A549 (cell line): ENCODE data around the gene ST6GALNAC2. TPM values are rescaled to one million over a fixed set of nuclear protein-coding genes. Genes with fewer than 3 reads are reported as not detected.

Experiments used
- ATAC-seq, 2 experiments: fragments of 200-7000 bp in 1 of 2; fragments of >200 bp in 1 of 2; cut with Nextera tagmentation in 1 of 2; cut with Tn5 transposase in 1 of 2; 3 replicates each; pipeline versions ENCODE4 v1.8.0 to v1.9.1; 2018 to 2020; ENCODE audit warnings: mild to moderate bottlenecking in 1 of 2, moderate library complexity in 1 of 2
- CTCF ChIA-PET: fragments of 300-600 bp; sonication (Branson Sonifier 250); formaldehyde crosslinking; extraction: SDS; loops from one replicate; lab custom pipeline; 2021; ENCODE audit warnings: antibody characterized with exemption, inconsistent platforms; lab: Yijun Ruan, JAX
- POLR2A ChIA-PET: fragments of 350-600 bp; formaldehyde crosslinking; extraction: SDS; loops from one replicate; lab custom pipeline; 2021; ENCODE audit warnings: antibody characterized with exemption, inconsistent platforms; lab: Yijun Ruan, JAX
- DNase-seq, 2 experiments: peaks; one replicate each; pipeline versions ENCODE4 v3.0.0 to v3.0.0-alpha.2; 2011 to 2016; ENCODE audit warnings: low read depth in 1 of 2, low spot score in 1 of 2
- FAIRE-seq: peaks from 2 replicates; lab custom pipeline; 2011; peaks lifted over from hg19 to GRCh38; lab: Jason Lieb, UNC
- H3K27ac ChIP-seq, 2 experiments: fragments of >200 bp; sonication (Bioruptor Twin); formaldehyde crosslinking; 3 replicates each; pipeline ENCODE4 v1.5.1; 2016 to 2017
- H3K4me1 ChIP-seq: fragments of >200 bp; sonication (Bioruptor Twin); formaldehyde crosslinking; 3 replicates; pipeline ENCODE4 v1.6.1; 2016
- H3K4me2 ChIP-seq: fragments of >200 bp; sonication (Bioruptor Twin); formaldehyde crosslinking; 3 replicates; pipeline ENCODE4 v1.6.1; 2016
- H3K4me3 ChIP-seq: fragments of >200 bp; sonication (Bioruptor Twin); formaldehyde crosslinking; 3 replicates; pipeline ENCODE4 v1.5.1; 2016
- H3K9me3 ChIP-seq: fragments of >200 bp; sonication (Bioruptor Twin); formaldehyde crosslinking; 3 replicates; pipeline ENCODE4 v1.6.1; 2016
- BHLHE40 ChIP-seq: IDR thresholded peaks from 2 replicates; pipeline ENCODE4 v1.6.1; 2012; ENCODE audit warnings: low read depth, low read length, inconsistent platforms
- CEBPB ChIP-seq, 2 experiments: fragments of >200 bp in 1 of 2; sonication (Bioruptor Twin) in 1 of 2; formaldehyde crosslinking in 1 of 2; IDR thresholded peaks; 2 replicates each; pipeline ENCODE4 v1.6.1; 2012 to 2016
- CHD2 ChIP-seq: fragments of 150-350 bp; IDR thresholded peaks from 2 replicates; pipeline ENCODE4 v1.6.1; 2014; ENCODE audit warnings: low read length; ENCODE audit not compliant: partially characterized antibody
- CHD4 ChIP-seq: fragments of 200-600 bp; sonication (generic); IDR thresholded peaks from 2 replicates; pipeline ENCODE4 v1.6.1; 2016; ENCODE audit warnings: antibody characterized with exemption, mild to moderate bottlenecking, borderline replicate concordance
- E2F6 ChIP-seq: IDR thresholded peaks from 2 replicates; pipeline ENCODE4 v1.6.1; 2012; ENCODE audit warnings: low read depth, borderline replicate concordance
- EHMT2 ChIP-seq: fragments of 200-600 bp; sonication (generic); IDR thresholded peaks from 2 replicates; pipeline ENCODE4 v1.6.1; 2016; ENCODE audit warnings: antibody characterized with exemption, low read depth, mild to moderate bottlenecking, moderate library complexity
- FOXS1 ChIP-seq: fragments of 250-450 bp; sonication (Bioruptor Pico); IDR thresholded peaks from 2 replicates; pipeline ENCODE4 v1.5.0; 2020; ENCODE audit warnings: mild to moderate bottlenecking, moderate library complexity
- HDAC2 ChIP-seq: fragments of 200-600 bp; sonication (generic); IDR thresholded peaks from 2 replicates; pipeline ENCODE4 v1.6.1; 2016
- HMGXB4 ChIP-seq: fragments of 250-450 bp; sonication (Bioruptor Pico); IDR thresholded peaks from 2 replicates; pipeline ENCODE4 v1.5.0; 2021; ENCODE audit warnings: mild to moderate bottlenecking, moderate library complexity, borderline replicate concordance
- KDM1A ChIP-seq: fragments of 200-600 bp; sonication (generic); IDR thresholded peaks from 2 replicates; pipeline ENCODE4 v1.6.1; 2016; ENCODE audit warnings: low read depth, mild to moderate bottlenecking
- MYC ChIP-seq: IDR thresholded peaks from 2 replicates; pipeline ENCODE4 v1.6.1; 2012; ENCODE audit warnings: mild to moderate bottlenecking, inconsistent platforms, low read length, improper control_type of control experiment, borderline replicate concordance
- NFE2L2 ChIP-seq: fragments of 150-350 bp; conservative IDR thresholded peaks from 2 replicates; pipeline ENCODE4 v1.6.1; 2014; ENCODE audit warnings: low read length
- NPAS2 ChIP-seq: fragments of 250-450 bp; sonication (Bioruptor Pico); IDR thresholded peaks from 2 replicates; pipeline ENCODE4 v1.8.0; 2022; ENCODE audit warnings: mild to moderate bottlenecking, moderate library complexity, borderline replicate concordance
- NR3C1 ChIP-seq: fragments of >200 bp; sonication (Bioruptor Twin); formaldehyde crosslinking; IDR thresholded peaks from 3 replicates; pipeline ENCODE4 v1.6.1; 2017
- POLR2AphosphoS2 ChIP-seq: conservative IDR thresholded peaks from 2 replicates; pipeline ENCODE4 v1.6.1; 2012; ENCODE audit warnings: low read length, improper control_type of control experiment, inconsistent platforms
- RCOR1 ChIP-seq: fragments of 150-350 bp; IDR thresholded peaks from 2 replicates; pipeline ENCODE4 v1.6.1; 2014; ENCODE audit warnings: antibody characterized with exemption, low read length, low read depth
- RFX5 ChIP-seq: fragments of 450-650 bp; IDR thresholded peaks from 2 replicates; pipeline ENCODE4 v1.7.1; 2014; ENCODE audit warnings: antibody characterized with exemption, mild to moderate bottlenecking, moderate library complexity
- TP53 ChIP-seq: fragments of 250-450 bp; sonication (Bioruptor Pico); IDR thresholded peaks from 2 replicates; pipeline ENCODE4 v1.5.0; 2021; ENCODE audit warnings: mild to moderate bottlenecking, moderate library complexity
- WGBS: methylation state at CpG from one replicate; pipeline ENCODE4 v1.1.6; 2017; ENCODE audit errors: missing lambda C conversion rate; 5-methylcytosine and 5-hydroxymethylcytosine counted together
- polyA plus RNA-seq, 4 experiments: library from polyadenylated mRNA; depleted of rRNA in 3 of 4; stranded (reverse); fragments of >200 nt; fragmentation: RNase III in 1 of 4; extraction: RNeasy Plus Mini Kit Qiagen cat#74134 plus additional on column Dnase treatment in 1 of 4; gene quantifications; 2 replicates in 3 of 4; 3 replicates in 1 of 4; pipeline ENCODE4 v1.2.3, GENCODE V29; 2011 to 2017
- TF ChIP-seq, protein P1 (sequence below): fragments of >200 bp; sonication (Bioruptor Twin); formaldehyde crosslinking; IDR thresholded peaks from 2 replicates; pipeline ENCODE4 v1.6.1; 2016
- TF ChIP-seq, protein P2 (sequence below): fragments of 200-600 bp; sonication (generic); IDR thresholded peaks from 2 replicates; pipeline ENCODE4 v1.6.1; 2016; ENCODE audit warnings: antibody characterized with exemption, mild to moderate bottlenecking, moderate library complexity

ST6GALNAC2 gene
- polyA plus RNA-seq, 2 of the 4 experiments (the other 2 are of a cell fraction) = 0.41 to 0.74 TPM

- no peak for ATAC-seq
- no peak for DNase-seq
- CTCF ChIA-PET = interaction anchor here (0.7 to 5.4 kb wide), 6 partner anchors 11 to 112 kb away, joined by 3 to 56 read pairs (median 3); no protein-coding TSS in a partner anchor
- POLR2A ChIA-PET = no interaction called here
- Histone ChIP-seq H3K4me3 (no peak overlapping the region), H3K9me3 (no peaks in the 10 kb centered on the region), H3K4me1 (peaks cover under 1% of the 10 kb centered on the region), H3K4me2 (no peak overlapping the region), H3K27ac (0 out of 6 replicates have a peak overlapping the region, but pooled peaks of 1 of the 2 experiments have one; percentile 9)
- TF ChIP-seq CEBPB (IDR thresholded peaks at IDR 0.05) (no peak), MYC (no peak)
- no peak for FAIRE-seq
- 70% methylated on average over 5 of the region's 5 CpGs for WGBS
Measured at GRCh38 chr17:76635039-76635438, 49.4 kb upstream of the ST6GALNAC2 start.

DNA sequence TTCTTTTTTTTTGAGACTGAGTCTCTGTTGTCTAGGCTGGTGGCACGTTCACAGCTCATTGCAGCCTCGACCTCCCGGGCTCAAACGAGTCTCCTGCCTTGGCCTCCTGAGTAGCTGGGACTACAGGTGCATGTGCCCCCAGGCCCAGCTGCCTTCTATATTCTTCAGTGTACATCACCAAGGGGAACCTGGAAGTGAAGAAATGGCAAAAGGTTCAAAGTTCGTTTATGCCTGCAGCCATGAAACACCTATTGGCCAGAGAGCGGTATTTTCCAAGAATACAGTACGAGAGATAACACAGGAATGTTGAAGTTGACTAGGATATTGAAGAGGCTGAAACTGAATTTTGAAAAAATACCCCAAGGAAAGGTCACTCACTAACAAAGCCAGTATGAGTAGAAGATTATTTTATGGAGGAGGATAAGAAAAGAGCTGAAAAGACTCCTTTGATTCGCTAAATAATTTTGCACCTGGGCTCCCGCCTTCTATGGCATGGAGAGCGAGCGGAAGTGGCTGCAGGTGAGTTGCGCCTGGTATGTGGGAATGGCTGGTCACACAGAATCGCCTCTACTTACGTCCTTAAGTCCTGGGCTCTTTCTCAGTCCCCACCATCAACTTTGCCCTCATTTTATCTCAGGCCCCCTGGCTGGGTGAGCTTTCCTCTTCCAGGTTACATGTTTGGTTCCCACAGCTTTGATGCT lies 48.1 kb upstream of the ST6GALNAC2 start:
- Histone ChIP-seq H3K4me3 (no peak overlapping the region), H3K27ac (peak overlapping the region in 1 of 2 experiments; percentile 17; a peak in 1 of 6 replicates), H3K4me1 (no peaks in the 10 kb centered on the region), H3K9me3 (no peaks in the 10 kb centered on the region), H3K4me2 (no peak overlapping the region)
- CTCF ChIA-PET = interaction anchor here (0.7 to 5.4 kb wide), 6 partner anchors 10 to 354 kb away, joined by 3 to 56 read pairs (median 3); no protein-coding TSS in a partner anchor
- ATAC-seq (no peak), FAIRE-seq (peak; percentile 13), DNase-seq (no peak)
- TF ChIP-seq CEBPB (IDR thresholded peaks at IDR 0.05) (no peak), NFE2L2 (no peak), RCOR1 (no peak), TP53 (CRISPR knock-in tag) (no peak), CHD4 (no peak), HDAC2 (no peak), HMGXB4 (CRISPR knock-in tag) (no peak), CHD2 (no peak), E2F6 (no peak), FOXS1 (CRISPR knock-in tag) (no peak), NR3C1 (no peak), BHLHE40 (no peak), EHMT2 (no peak), RFX5 (no peak), POLR2AphosphoS2 (no peak), NPAS2 (no peak), KDM1A (no peak)
- TF ChIP-seq, protein P1, sequence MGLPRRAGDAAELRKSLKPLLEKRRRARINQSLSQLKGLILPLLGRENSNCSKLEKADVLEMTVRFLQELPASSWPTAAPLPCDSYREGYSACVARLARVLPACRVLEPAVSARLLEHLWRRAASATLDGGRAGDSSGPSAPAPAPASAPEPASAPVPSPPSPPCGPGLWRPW = no peak
- TF ChIP-seq, protein P2, sequence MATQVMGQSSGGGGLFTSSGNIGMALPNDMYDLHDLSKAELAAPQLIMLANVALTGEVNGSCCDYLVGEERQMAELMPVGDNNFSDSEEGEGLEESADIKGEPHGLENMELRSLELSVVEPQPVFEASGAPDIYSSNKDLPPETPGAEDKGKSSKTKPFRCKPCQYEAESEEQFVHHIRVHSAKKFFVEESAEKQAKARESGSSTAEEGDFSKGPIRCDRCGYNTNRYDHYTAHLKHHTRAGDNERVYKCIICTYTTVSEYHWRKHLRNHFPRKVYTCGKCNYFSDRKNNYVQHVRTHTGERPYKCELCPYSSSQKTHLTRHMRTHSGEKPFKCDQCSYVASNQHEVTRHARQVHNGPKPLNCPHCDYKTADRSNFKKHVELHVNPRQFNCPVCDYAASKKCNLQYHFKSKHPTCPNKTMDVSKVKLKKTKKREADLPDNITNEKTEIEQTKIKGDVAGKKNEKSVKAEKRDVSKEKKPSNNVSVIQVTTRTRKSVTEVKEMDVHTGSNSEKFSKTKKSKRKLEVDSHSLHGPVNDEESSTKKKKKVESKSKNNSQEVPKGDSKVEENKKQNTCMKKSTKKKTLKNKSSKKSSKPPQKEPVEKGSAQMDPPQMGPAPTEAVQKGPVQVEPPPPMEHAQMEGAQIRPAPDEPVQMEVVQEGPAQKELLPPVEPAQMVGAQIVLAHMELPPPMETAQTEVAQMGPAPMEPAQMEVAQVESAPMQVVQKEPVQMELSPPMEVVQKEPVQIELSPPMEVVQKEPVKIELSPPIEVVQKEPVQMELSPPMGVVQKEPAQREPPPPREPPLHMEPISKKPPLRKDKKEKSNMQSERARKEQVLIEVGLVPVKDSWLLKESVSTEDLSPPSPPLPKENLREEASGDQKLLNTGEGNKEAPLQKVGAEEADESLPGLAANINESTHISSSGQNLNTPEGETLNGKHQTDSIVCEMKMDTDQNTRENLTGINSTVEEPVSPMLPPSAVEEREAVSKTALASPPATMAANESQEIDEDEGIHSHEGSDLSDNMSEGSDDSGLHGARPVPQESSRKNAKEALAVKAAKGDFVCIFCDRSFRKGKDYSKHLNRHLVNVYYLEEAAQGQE = no peak
- POLR2A ChIA-PET = no interaction called here
- 81% methylated on average over 14 of the region's 14 CpGs for WGBS
